ENCODE results near the gene ABCG1.
A peak's percentile ranks its signal among the peaks of the same experiment; 100 is the strongest.

The ABCG1 gene

DNA sequence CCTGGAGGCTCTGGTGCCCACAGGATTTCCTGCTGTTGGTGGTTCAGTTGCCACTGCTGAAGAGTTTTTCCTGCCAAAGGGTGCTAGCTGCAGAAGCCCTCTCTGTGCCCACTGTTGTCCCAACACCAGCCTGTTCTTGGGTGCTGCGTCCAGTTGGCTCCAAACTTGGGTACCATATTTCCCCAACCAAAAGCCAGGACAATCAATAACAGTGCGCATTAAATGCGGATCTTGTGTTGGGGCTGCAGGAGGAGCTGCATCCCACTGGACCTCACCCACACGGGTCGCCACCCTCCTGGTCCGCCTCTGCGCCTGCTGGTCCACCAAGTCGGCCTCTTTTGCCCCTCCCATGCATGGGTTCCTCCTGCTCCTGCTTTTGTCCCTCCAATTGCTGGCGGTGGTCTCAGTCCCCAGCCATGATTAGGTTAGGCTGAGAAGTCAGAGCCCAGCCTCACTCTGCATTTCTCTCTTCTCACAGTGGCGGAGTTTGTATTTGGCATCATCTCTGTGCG lies 9.8 kb downstream of the ABCG1 start:
- Mint-ChIP-seq H3K9me3 (peaks cover 3% of the 10 kb centered on the region), H3K27me3 (no peaks in the 10 kb centered on the region), H3K4me1 (ENCODE audit: low read depth) (peaks cover 83% of the 10 kb centered on the region), H3K27ac (peak overlapping the region; percentile 91), H3K36me3 (ENCODE audit: low read depth) (peaks cover 26% of the 10 kb centered on the region), H3K4me3 (peak overlapping the region; percentile 60)
- no peak for DNase-seq

DNA sequence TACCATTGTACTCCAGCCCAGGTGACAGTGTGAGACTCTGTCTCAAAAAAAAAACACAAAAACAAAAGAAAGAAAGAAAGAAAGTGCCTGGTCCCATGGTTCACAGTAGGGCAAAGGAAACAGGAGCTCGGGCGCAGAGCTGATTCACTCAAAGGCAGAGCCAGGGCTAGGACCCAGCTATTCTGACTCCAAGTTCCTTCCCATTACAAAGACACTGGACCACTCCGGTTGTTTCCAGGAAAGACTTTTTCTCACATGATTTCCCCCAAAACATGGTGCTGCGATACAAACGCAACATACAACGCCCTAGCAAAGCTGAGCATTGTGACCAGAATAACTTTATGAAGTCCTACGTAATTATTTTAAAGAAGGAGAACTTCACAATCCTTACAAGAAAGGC lies 10.7 kb downstream of the ABCG1 start:
- H3K27me3 Mint-ChIP-seq, result no peaks in the 10 kb centered on the region
- no peak for DNase-seq
- peaks cover 26% of the 10 kb centered on the region for H3K36me3 Mint-ChIP-seq (ENCODE audit: low read depth)
- H3K4me1 Mint-ChIP-seq (ENCODE audit: low read depth), result peaks cover 89% of the 10 kb centered on the region
- H3K4me3 Mint-ChIP-seq, result no peak overlapping the region
- peak overlapping the region; percentile 18 for H3K27ac Mint-ChIP-seq
- peaks cover 3% of the 10 kb centered on the region for H3K9me3 Mint-ChIP-seq

DNA sequence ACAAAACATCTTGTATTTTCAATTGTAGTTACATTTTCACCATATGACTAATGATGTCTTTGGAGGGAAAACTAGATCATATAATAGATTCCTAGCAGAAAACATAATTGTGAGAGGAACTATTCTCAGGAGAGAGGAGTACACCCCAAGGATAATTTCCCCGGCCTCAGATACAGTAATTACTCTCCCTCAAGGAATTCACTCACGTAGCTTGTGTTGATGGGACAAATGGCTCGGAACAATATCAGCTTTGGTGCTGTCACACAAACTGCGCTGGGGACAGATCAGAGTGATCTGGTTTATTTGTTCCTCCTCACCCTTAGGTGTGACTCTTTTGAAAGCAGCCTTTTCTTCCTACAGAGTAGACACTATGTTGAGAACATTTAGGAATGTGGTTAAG lies 11.2 kb downstream of the ABCG1 start:
- peaks cover 3% of the 10 kb centered on the region for H3K9me3 Mint-ChIP-seq
- DNase-seq, result no peak
- no peak overlapping the region for H3K4me3 Mint-ChIP-seq
- H3K27ac Mint-ChIP-seq, result peak overlapping the region; percentile 23
- H3K36me3 Mint-ChIP-seq (ENCODE audit: low read depth), result peaks cover 26% of the 10 kb centered on the region
- H3K27me3 Mint-ChIP-seq, result no peaks in the 10 kb centered on the region
- H3K4me1 Mint-ChIP-seq (ENCODE audit: low read depth), result peaks cover 88% of the 10 kb centered on the region

DNA sequence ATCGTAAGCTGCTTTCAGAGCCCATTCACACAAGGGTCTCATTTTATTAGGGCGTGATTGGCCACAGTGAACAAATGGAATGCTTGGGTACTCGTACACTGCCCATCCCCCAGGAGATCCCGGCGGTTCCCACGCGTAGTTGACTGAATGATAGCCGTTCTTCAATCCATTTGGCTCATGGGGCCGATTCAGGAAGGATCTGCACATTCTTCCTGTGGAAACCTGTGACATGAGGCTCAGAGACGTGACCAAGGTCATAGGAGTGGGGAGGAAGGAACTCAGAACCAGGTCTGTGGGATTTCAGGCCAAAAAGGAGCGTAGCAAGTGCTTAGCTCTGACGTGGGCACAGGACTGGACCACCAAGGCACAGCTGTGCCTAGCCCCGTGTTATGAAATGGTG lies 11.7 kb downstream of the ABCG1 start:
- Mint-ChIP-seq H3K27ac (no peak overlapping the region), H3K36me3 (ENCODE audit: low read depth) (peaks cover 24% of the 10 kb centered on the region), H3K4me1 (ENCODE audit: low read depth) (peaks cover 93% of the 10 kb centered on the region), H3K4me3 (no peak overlapping the region), H3K9me3 (peaks cover 3% of the 10 kb centered on the region), H3K27me3 (no peaks in the 10 kb centered on the region)
- no peak for DNase-seq

DNA sequence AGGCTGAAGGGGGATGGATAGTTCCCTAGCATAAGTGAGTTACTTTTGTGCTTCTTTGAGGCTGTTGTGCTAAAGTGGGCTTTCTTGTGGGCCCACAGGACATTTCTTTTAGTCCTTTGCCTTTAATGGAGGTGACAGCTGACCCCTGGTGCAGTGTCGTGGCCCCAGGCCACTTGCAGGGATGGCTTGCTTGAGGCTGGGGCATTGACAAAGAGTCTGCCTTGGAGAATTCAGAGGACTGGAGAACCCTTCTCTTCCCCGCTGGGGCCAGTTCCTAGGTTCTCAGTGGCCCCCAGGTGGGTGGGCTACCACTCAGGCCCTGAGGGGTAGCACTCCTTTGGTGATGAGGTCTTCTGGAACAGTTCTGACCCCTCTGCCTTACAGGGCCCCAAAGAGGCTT lies 12.8 kb downstream of the ABCG1 start:
- DNase-seq, result no peak
- Mint-ChIP-seq H3K9me3 (peaks cover 3% of the 10 kb centered on the region), H3K4me3 (no peak overlapping the region), H3K27me3 (no peaks in the 10 kb centered on the region), H3K27ac (no peak overlapping the region), H3K4me1 (ENCODE audit: low read depth) (peaks cover 95% of the 10 kb centered on the region), H3K36me3 (ENCODE audit: low read depth) (peaks cover 15% of the 10 kb centered on the region)

DNA sequence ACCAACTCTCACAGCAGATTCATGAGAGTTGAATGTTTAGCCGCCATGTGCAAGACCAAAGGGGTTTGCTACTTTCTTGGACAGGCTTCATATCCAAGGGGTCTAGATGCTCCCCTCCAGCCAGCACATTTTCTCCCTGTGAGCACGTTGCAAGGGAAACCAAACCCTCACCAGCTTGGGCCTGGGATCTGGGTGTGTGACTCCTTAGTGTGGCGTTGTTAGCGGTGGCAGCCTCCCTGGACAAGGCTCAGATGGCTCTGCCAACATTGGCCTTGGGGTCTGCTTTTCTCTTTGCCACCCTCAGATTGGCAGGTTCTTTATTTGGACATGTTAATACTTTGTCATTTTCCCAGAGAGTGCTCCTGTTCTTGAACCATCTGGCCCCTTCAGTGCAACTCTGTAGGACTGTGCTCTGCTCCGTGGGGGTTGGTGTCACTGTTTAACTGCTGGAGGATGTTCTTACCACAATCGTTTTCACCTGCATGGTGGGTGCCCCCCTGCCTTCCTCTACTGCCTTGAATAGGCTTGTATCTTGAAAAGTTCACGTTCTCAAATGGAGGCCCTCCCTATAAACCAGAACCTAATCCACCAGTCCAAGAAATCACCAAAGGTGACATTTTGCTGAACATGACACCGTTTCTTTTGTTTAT lies 13.4 kb downstream of the ABCG1 start:
- DNase-seq, result no peak
- Mint-ChIP-seq H3K36me3 (ENCODE audit: low read depth) (peaks cover 11% of the 10 kb centered on the region), H3K4me1 (ENCODE audit: low read depth) (peaks cover 95% of the 10 kb centered on the region), H3K9me3 (peaks cover 3% of the 10 kb centered on the region), H3K27me3 (no peaks in the 10 kb centered on the region), H3K27ac (peak overlapping the region; percentile 93), H3K4me3 (peak overlapping the region; percentile 15)

DNA sequence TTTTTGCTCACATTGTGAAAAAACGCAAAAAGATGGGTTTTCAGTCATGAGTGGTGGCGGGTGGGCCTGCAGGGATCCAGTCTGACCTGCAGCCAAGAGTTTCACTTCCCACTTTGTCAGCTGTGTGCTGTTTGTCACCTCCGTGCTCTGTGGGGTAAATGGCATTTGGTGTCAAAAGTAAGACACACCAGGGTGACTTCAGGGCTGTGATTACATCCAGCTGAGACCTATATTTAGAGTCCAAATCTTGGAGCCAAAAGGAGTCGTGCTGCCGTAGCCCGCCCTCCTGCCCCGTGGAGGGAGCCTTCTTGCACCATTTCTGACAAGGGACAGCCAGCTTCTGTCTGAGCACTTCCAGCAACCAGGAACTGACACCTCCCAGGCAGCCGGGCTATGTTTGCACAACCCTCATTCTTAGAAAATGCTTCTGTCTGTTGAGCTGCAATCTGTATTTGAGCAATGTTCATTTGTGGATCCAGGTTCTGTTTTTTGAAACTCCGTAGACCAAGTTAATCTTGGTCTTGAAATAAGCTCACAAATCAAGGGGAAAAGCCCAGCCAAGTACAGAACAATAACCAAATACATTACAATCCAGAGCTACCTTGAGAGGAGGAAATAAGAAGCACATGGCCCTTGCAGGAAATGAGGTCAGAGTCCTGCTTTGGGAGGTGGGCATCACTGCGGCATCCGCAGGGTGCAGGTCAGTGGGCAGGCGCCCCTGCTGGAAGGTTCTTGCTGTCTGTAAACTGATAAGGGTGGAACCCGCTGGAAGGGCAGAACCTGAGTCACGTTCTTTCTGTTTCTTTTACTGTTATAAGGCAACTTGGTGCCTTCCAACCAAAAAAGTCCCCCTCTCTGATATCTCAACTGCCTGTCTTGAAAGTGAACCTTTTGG lies 14.4 kb downstream of the ABCG1 start:
- H3K27ac Mint-ChIP-seq, result peak overlapping the region; percentile 93

DNA sequence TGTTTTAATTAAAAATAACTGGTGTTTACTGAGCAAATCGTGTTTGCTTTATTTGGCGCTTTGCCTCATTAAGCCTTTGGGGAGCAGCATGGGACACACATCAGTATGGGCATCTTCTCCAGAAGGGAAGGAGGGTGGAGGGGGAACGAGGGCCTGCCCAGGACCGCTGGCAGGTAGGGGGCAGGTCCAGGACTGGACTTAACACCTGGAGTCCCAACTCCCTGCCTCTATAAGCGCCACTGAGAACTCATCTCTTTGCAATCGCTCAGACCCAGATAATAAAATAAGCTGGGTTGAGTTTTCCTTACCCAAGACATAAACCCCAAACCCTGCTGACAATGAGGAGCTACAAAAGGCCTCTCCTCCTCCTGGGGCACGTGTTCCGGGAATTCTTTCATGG lies 15.1 kb downstream of the ABCG1 start:
- no peak for DNase-seq

More for the DNA sequence above, 14.4 kb downstream of the ABCG1 start:
- no peaks in the 10 kb centered on the region for H3K27me3 Mint-ChIP-seq
- DNase-seq, result peak; percentile 81
- H3K9me3 Mint-ChIP-seq, result peaks cover 3% of the 10 kb centered on the region
- H3K4me1 Mint-ChIP-seq (ENCODE audit: low read depth), result peaks cover 95% of the 10 kb centered on the region
- peaks cover 4% of the 10 kb centered on the region for H3K36me3 Mint-ChIP-seq (ENCODE audit: low read depth)
- peak overlapping the region; percentile 70 for H3K4me3 Mint-ChIP-seq

DNA sequence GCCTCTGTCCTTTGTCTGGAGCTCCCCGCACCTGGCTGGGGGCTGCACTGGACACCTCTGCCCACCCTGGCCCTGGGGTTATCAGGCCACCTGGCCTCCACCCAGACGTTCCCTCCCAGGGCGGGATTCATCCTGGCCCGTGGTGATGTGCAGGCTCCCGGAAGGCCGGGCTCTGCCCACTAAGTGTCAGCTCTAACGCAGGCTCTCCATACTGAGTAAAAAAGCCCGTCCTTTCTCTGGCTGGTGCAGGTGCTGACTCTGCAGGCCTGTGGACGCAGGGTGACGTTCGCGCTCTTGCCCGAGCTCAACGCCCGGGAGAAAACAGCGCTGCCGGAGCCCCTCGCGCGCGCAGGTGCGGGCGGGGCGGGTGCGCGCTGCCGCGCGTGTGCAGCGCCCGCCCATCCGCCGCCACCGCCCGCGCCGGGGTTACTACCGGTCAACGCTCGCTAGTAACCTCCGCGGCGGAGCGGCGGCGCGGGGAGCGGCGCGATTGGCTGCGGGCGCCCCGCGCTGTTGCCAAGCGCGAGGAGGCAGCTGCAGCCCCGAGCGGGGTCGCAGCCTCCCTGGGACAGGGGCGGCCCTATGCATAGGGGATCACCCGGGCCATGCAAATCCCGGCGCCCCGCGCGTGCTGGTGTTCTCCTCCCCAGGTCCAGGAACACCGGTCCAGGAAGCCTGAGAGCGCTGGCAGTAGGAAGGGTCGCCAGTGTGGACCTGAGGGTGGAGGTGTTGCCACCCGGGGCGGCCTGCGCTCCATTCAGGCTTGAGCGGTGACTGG lies 15.7 kb downstream of the ABCG1 start:
- H3K4me1 Mint-ChIP-seq (ENCODE audit: low read depth), result peaks cover 92% of the 10 kb centered on the region
- peak overlapping the region; percentile 93 for H3K27ac Mint-ChIP-seq
- no peaks in the 10 kb centered on the region for H3K27me3 Mint-ChIP-seq
- H3K9me3 Mint-ChIP-seq, result peaks cover 3% of the 10 kb centered on the region
- peaks cover 4% of the 10 kb centered on the region for H3K36me3 Mint-ChIP-seq (ENCODE audit: low read depth)
- peak overlapping the region; percentile 70 for H3K4me3 Mint-ChIP-seq
- peak; percentile 83 for DNase-seq

More for the DNA sequence above, 15.1 kb downstream of the ABCG1 start:
- Mint-ChIP-seq H3K36me3 (ENCODE audit: low read depth) (peaks cover 4% of the 10 kb centered on the region), H3K9me3 (peaks cover 3% of the 10 kb centered on the region), H3K4me3 (peak overlapping the region; percentile 70), H3K27me3 (no peaks in the 10 kb centered on the region), H3K27ac (peak overlapping the region; percentile 93), H3K4me1 (ENCODE audit: low read depth) (peaks cover 95% of the 10 kb centered on the region)

DNA sequence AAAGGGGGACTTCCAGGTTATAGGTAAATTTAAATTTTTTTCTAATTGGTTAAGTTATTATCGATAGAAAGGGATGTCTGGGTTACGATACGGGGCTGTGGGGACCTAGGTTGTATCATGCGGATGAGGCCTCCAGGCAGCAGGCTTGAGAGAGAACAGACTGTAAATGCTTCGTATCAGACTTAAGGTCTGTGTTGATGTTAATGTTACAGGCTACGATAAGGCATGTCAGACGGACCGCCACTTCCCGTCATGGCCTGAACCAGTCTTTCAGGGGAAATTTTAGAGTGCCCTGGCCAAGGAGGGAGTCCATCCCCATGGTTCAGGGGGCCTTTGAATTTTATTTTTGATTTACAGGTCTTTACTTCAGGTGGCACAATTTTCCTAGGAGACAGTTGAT lies 16.7 kb downstream of the ABCG1 start:
- H3K4me3 Mint-ChIP-seq, result peak overlapping the region; percentile 70

DNA sequence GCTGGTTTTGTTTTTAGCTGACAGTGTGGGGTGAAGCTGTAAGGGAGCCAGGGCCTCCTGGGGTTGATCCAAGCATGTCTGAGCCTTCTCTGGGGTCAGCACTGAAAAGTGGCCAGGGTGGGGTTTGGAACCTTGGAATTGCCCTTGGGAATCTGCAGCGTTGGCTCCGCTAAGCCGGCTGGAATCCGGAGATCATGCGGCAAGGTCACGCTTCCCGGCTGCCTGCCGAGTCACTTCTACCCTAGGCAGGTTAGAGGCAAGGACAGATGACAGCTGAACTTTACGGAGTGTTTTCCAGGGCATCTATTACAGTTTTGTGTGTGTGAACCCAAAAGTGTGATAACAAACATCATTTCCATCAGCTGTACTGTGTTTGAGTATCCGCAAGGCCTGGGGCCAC lies 17.1 kb downstream of the ABCG1 start:
- peaks cover 82% of the 10 kb centered on the region for H3K4me1 Mint-ChIP-seq (ENCODE audit: low read depth)
- no peaks in the 10 kb centered on the region for H3K27me3 Mint-ChIP-seq
- peaks cover 3% of the 10 kb centered on the region for H3K9me3 Mint-ChIP-seq
- DNase-seq, result no peak
- peak overlapping the region; percentile 85 for H3K27ac Mint-ChIP-seq
- peak overlapping the region; percentile 70 for H3K4me3 Mint-ChIP-seq
- H3K36me3 Mint-ChIP-seq (ENCODE audit: low read depth), result peaks cover 4% of the 10 kb centered on the region

More for the DNA sequence above, 16.7 kb downstream of the ABCG1 start:
- H3K4me1 Mint-ChIP-seq (ENCODE audit: low read depth), result peaks cover 85% of the 10 kb centered on the region
- H3K9me3 Mint-ChIP-seq, result peaks cover 3% of the 10 kb centered on the region
- H3K27ac Mint-ChIP-seq, result peak overlapping the region; percentile 85
- no peak for DNase-seq
- H3K36me3 Mint-ChIP-seq (ENCODE audit: low read depth), result peaks cover 4% of the 10 kb centered on the region
- no peaks in the 10 kb centered on the region for H3K27me3 Mint-ChIP-seq

DNA sequence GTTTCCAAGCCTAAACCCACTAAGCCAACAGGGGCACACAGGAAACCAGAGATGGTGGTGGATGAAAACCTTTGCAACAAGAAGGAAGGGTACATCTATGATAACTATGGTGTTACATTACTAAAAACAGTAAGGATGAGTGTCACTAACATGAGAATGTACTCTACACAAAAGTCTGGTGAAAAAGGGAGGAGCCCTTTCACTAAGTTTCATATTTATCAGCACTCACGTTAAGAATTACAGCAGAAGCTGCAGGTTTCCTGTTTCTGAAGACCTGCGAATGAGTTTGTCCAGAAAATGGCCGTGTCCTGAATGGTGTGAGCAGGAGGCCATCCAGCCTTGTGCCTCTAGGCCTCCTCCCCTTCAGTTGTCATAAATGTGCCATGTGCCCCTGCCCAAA lies 17.8 kb downstream of the ABCG1 start:
- peaks cover 76% of the 10 kb centered on the region for H3K4me1 Mint-ChIP-seq (ENCODE audit: low read depth)

DNA sequence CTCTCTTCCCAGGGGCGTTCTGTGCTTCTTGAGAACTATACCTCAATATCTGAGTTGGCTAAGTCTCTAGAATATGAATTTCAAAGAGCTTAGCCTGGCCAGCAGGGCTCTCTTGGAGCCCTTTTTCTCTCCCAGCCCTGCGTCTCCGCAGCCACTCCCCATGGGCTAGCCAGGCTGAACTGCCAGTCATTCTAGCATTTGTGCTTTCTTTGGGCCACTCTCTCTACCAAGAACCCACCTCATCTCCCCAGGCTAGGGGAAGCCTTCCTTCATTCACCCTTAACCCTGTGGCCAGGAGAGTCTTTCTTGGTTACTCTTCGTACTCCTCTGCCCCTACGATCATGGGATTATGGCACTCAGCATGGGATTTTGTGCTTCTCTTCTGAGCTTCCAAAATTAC lies 18.2 kb downstream of the ABCG1 start:
- no peak for DNase-seq
- H3K4me1 Mint-ChIP-seq (ENCODE audit: low read depth), result peaks cover 73% of the 10 kb centered on the region
- peak overlapping the region; percentile 85 for H3K27ac Mint-ChIP-seq
- H3K9me3 Mint-ChIP-seq, result peaks cover 3% of the 10 kb centered on the region
- H3K36me3 Mint-ChIP-seq (ENCODE audit: low read depth), result peaks cover 4% of the 10 kb centered on the region
- no peaks in the 10 kb centered on the region for H3K27me3 Mint-ChIP-seq
- peak overlapping the region; percentile 70 for H3K4me3 Mint-ChIP-seq

More for the DNA sequence above, 17.8 kb downstream of the ABCG1 start:
- DNase-seq, result no peak
- H3K4me3 Mint-ChIP-seq, result peak overlapping the region; percentile 70
- H3K36me3 Mint-ChIP-seq (ENCODE audit: low read depth), result peaks cover 4% of the 10 kb centered on the region
- H3K27me3 Mint-ChIP-seq, result no peaks in the 10 kb centered on the region
- H3K9me3 Mint-ChIP-seq, result peaks cover 3% of the 10 kb centered on the region
- H3K27ac Mint-ChIP-seq, result peak overlapping the region; percentile 85

DNA sequence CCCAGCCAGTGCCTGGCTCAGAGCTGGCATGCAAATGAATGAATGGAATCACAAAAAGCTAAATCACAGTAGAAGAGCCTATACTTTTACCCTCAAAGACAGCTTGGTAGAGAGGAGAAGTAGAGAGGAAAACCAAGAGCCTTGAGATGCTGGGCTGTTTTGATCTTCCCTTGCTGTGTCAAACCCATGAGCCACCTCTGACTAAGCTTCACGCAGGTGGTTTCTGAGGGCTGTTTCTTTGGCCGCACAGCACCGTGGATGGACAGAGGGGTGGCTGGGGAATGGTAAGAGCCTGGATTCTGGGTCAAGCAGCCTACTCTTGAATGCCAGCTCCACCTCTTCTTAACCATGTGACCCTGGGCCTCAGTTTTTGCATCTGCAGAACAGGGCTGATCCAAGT lies 18.6 kb downstream of the ABCG1 start:
- Mint-ChIP-seq H3K4me1 (ENCODE audit: low read depth) (peaks cover 73% of the 10 kb centered on the region), H3K27ac (peak overlapping the region; percentile 85), H3K27me3 (no peaks in the 10 kb centered on the region), H3K36me3 (ENCODE audit: low read depth) (peaks cover under 1% of the 10 kb centered on the region), H3K9me3 (peaks cover under 1% of the 10 kb centered on the region), H3K4me3 (peak overlapping the region; percentile 70)
- DNase-seq, result peak; percentile 43
